ENCODE data around the gene PIMREG. TPM values are rescaled to one million over a fixed set of nuclear protein-coding genes. Genes with fewer than 3 reads are reported as not detected.

Gene PIMREG
- total RNA-seq, 1 donor, result 13.1 TPM

GRCh38 chr17:6435968-6436367 lies 8.3 kb upstream of the PIMREG start:
- H3K4me3 ChIP-seq (ENCODE audit: low read depth, low read length), result no peak overlapping the region
- peak; percentile 75 for DNase-seq (ENCODE audit: low read depth)
- TF ChIP-seq CTCF (IDR thresholded peaks at IDR 0.05; ENCODE audit: insufficient read depth, low read length), result peak; percentile 92

- TF ChIP-seq CTCF (IDR thresholded peaks at IDR 0.05; ENCODE audit: insufficient read depth, low read length), result no peak
- DNase-seq (ENCODE audit: low read depth), result no peak
- H3K4me3 ChIP-seq (ENCODE audit: low read depth, low read length), result no peak overlapping the region
These were observed 6.8 kb upstream of the PIMREG start for GRCh38 chr17:6437466-6437865.

DNA sequence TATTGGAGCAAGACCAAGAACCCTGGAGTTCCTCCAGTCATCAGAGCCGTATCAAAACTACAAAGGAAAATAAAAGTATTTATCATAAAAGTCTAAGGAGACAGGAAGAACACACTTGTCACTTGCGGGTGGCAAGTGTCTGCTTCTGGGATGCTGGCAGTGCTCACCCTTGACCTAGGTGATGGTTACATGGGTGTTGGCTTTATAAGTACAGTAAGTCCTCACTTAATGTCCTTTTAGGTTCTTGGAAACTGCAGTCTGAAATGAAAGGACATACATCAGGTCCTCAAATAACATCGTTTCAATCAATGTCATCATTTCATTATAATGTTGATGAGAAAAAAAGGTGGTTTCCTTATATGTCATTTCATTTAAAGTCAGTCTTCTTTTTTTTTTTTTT lies 6.3 kb upstream of the PIMREG start:
- no peak overlapping the region for H3K4me3 ChIP-seq (ENCODE audit: low read depth, low read length)
- TF ChIP-seq CTCF (IDR thresholded peaks at IDR 0.05; ENCODE audit: insufficient read depth, low read length), result no peak
- DNase-seq (ENCODE audit: low read depth), result no peak

GRCh38 chr17:6439951-6440350 lies 4.3 kb upstream of the PIMREG start:
- TF ChIP-seq CTCF (IDR thresholded peaks at IDR 0.05; ENCODE audit: insufficient read depth, low read length), result no peak
- no peak overlapping the region for H3K4me3 ChIP-seq (ENCODE audit: low read depth, low read length)
- no peak for DNase-seq (ENCODE audit: low read depth)

GRCh38 chr17:6442775-6443174 lies 1.5 kb upstream of the PIMREG start:
- DNase-seq (ENCODE audit: low read depth), result no peak
- TF ChIP-seq CTCF (IDR thresholded peaks at IDR 0.05; ENCODE audit: insufficient read depth, low read length), result no peak
- H3K4me3 ChIP-seq (ENCODE audit: low read depth, low read length), result no peak overlapping the region

DNA sequence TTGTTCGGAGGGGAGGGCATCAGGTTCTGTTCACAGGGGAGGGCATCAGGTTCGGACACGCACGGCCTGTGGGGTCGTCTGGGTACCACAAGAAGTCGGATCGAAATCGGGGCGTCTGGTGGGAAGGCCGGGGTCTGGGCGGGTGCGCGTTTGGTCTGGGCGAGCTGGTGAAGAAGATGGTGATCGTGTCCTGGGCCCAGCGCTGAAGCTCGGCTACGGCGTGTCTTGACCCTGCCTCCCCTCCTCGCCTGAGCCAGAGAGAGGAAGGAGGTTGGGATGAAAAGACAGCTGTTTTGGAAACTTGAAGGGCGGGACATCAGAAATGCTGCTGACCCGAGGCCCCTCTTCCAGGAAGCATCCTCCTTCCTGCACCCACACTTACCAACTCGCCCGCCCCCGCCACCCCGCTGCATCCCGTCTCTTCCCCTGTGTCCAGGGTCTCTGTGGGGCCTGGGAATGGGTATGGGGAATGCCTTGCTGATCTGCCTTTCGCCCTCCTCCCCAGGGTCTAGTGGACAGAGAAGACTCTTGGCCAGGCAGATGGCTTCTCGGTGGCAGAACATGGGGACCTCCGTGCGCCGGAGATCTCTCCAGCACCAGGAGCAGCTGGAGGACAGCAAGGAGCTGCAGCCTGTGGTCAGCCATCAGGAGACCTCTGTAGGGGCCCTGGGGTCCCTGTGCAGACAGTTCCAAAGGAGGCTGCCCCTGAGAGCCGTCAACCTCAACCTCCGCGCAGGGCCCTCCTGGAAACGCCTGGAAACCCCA lies 498 bp downstream of the PIMREG start:
- H3K4me3 ChIP-seq (ENCODE audit: low read depth, low read length), result peak overlapping the region; percentile 78
- DNase-seq (ENCODE audit: low read depth), result no peak
- no peak for TF ChIP-seq CTCF (IDR thresholded peaks at IDR 0.05; ENCODE audit: insufficient read depth, low read length)
